ENCODE results near the gene TBX10.

GRCh38 chr11:67613313-67613959, 26.1 kb downstream of the TBX10 start:
- no peak for TF ChIP-seq CTCF (IDR thresholded peaks at IDR 0.05; ENCODE audit: borderline replicate concordance, extremely low read depth, low read length, poor library complexity, severe bottlenecking)
- TF ChIP-seq EZH2 (IDR thresholded peaks at IDR 0.05; ENCODE audit: borderline replicate concordance, low read depth, low read length, severe bottlenecking), result no peak

Data from DND-41 (cell line).